ENCODE results near the gene ZNF487. TPM values are rescaled to one million over a fixed set of nuclear protein-coding genes. Genes with fewer than 3 reads are reported as not detected.

Gene ZNF487
- polyA plus RNA-seq, 1 donor from 2014 or later, result 11.8 TPM

DNA sequence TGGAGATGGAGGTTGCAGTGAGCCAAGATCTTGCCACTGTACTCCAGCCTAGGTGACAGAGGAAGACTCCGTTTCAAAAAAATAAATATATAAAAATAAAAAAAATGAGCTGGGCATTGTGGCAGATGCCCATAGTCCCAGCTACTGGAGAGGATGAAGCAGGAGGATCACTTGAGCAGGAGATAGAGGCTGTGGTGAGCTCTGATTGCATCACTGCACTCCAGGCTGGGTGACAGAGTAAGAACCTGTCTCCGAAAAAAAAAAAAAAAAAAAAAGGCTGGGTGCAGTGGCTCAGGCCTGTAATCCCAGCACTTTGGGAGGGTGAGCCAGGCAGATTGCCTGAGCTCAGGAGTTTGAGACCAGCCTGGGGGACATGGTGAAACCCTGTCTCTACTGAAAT lies 11.8 kb downstream of the ZNF487 start:
- Histone ChIP-seq H3K27ac (ENCODE audit: low read length) (no peak overlapping the region), H2AFZ (ENCODE audit: low read depth, low read length) (no peak overlapping the region), H3K36me3 (ENCODE audit: insufficient read depth, low read length) (no peaks in the 10 kb centered on the region), H3K4me2 (ENCODE audit: low read length) (no peak overlapping the region), H3K9ac (ENCODE audit: low read length) (no peak overlapping the region), H3K4me3 (ENCODE audit: low read length) (no peak overlapping the region), H3F3A (ENCODE audit: insufficient read depth, low read length, poor library complexity, severe bottlenecking) (no peaks in the 10 kb centered on the region), H3K9me2 (ENCODE audit: insufficient read depth, low read length) (no peaks in the 10 kb centered on the region), H3K27me3 (ENCODE audit: insufficient read depth, low read depth, low read length) (no peaks in the 10 kb centered on the region), H4K20me1 (ENCODE audit: insufficient read depth) (no peaks in the 10 kb centered on the region), H3K9me3 (ENCODE audit: low read length) (no peaks in the 10 kb centered on the region), H3K79me2 (replicated peaks; ENCODE audit: insufficient read depth, low read length) (no peaks in the 10 kb centered on the region)
- TF ChIP-seq EZH2 (IDR thresholded peaks at IDR 0.05; ENCODE audit: borderline replicate concordance, insufficient read depth, low read length, poor library complexity, severe bottlenecking), result no peak
- TF ChIP-seq, protein P1, sequence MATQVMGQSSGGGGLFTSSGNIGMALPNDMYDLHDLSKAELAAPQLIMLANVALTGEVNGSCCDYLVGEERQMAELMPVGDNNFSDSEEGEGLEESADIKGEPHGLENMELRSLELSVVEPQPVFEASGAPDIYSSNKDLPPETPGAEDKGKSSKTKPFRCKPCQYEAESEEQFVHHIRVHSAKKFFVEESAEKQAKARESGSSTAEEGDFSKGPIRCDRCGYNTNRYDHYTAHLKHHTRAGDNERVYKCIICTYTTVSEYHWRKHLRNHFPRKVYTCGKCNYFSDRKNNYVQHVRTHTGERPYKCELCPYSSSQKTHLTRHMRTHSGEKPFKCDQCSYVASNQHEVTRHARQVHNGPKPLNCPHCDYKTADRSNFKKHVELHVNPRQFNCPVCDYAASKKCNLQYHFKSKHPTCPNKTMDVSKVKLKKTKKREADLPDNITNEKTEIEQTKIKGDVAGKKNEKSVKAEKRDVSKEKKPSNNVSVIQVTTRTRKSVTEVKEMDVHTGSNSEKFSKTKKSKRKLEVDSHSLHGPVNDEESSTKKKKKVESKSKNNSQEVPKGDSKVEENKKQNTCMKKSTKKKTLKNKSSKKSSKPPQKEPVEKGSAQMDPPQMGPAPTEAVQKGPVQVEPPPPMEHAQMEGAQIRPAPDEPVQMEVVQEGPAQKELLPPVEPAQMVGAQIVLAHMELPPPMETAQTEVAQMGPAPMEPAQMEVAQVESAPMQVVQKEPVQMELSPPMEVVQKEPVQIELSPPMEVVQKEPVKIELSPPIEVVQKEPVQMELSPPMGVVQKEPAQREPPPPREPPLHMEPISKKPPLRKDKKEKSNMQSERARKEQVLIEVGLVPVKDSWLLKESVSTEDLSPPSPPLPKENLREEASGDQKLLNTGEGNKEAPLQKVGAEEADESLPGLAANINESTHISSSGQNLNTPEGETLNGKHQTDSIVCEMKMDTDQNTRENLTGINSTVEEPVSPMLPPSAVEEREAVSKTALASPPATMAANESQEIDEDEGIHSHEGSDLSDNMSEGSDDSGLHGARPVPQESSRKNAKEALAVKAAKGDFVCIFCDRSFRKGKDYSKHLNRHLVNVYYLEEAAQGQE (IDR thresholded peaks at IDR 0.05; ENCODE audit: borderline replicate concordance), result no peak
- no peak for TF ChIP-seq MXI1 (conservative IDR thresholded peaks at IDR 0.05; ENCODE audit: poor library complexity, severe bottlenecking)
- TF ChIP-seq, protein P2, sequence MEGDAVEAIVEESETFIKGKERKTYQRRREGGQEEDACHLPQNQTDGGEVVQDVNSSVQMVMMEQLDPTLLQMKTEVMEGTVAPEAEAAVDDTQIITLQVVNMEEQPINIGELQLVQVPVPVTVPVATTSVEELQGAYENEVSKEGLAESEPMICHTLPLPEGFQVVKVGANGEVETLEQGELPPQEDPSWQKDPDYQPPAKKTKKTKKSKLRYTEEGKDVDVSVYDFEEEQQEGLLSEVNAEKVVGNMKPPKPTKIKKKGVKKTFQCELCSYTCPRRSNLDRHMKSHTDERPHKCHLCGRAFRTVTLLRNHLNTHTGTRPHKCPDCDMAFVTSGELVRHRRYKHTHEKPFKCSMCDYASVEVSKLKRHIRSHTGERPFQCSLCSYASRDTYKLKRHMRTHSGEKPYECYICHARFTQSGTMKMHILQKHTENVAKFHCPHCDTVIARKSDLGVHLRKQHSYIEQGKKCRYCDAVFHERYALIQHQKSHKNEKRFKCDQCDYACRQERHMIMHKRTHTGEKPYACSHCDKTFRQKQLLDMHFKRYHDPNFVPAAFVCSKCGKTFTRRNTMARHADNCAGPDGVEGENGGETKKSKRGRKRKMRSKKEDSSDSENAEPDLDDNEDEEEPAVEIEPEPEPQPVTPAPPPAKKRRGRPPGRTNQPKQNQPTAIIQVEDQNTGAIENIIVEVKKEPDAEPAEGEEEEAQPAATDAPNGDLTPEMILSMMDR (IDR thresholded peaks at IDR 0.05; ENCODE audit: poor library complexity, severe bottlenecking), result no peak
- no peak for TF ChIP-seq POLR2AphosphoS5 (IDR thresholded peaks at IDR 0.05)
- no peak for TF ChIP-seq RAD21 (conservative IDR thresholded peaks at IDR 0.05)
- no peak for TF ChIP-seq EP300 (conservative IDR thresholded peaks at IDR 0.05; ENCODE audit: poor library complexity, severe bottlenecking)
- TF ChIP-seq TAF1 (IDR thresholded peaks at IDR 0.05; ENCODE audit: low read depth), result no peak
- no peak for TF ChIP-seq SMC3 (conservative IDR thresholded peaks at IDR 0.05; ENCODE audit: poor library complexity)

DNA sequence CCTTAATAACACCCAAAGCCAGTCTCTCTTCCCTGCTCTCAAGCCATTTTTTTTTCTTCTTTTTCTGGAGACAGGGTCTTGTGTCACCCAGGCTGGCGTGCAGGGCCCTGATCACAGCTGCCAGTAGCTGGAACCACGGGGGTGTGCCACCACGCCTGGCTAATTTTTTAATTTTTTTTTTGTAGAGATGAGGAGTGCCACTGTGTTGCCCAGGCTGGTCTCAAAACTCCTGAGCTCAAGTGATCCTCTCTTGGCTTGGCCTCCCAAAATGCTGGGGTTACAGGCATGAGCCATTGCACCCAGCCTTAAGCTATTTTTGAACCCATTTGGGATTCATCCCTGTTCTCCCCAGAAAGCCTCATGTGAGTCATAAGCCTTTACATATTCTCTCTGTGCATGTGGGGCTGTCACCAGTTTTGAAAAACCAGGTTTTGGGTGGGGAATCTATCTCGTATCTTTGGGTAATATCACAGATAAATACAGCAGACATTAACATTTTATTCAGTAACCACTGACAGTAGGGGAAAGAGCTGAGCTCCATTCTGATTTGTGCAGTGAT lies 15.5 kb downstream of the ZNF487 start:
- H3K9ac ChIP-seq (ENCODE audit: low read length), result no peak overlapping the region
- H3K9me2 ChIP-seq (ENCODE audit: insufficient read depth, low read length), result no peaks in the 10 kb centered on the region
- no peak overlapping the region for H3K27ac ChIP-seq (ENCODE audit: low read length)
- H2AFZ ChIP-seq (ENCODE audit: low read depth, low read length), result no peak overlapping the region
- H3K36me3 ChIP-seq (ENCODE audit: insufficient read depth, low read length), result no peaks in the 10 kb centered on the region
- no peaks in the 10 kb centered on the region for H3K9me3 ChIP-seq (ENCODE audit: low read length)
- H3K4me2 ChIP-seq (ENCODE audit: low read length), result no peak overlapping the region
- no peak for TF ChIP-seq RAD21 (conservative IDR thresholded peaks at IDR 0.05)
- TF ChIP-seq SMC3 (conservative IDR thresholded peaks at IDR 0.05; ENCODE audit: poor library complexity), result no peak
- TF ChIP-seq POLR2AphosphoS5 (IDR thresholded peaks at IDR 0.05), result no peak
- TF ChIP-seq, protein P2 (IDR thresholded peaks at IDR 0.05; ENCODE audit: poor library complexity, severe bottlenecking), result no peak
- no peak for TF ChIP-seq TAF1 (IDR thresholded peaks at IDR 0.05; ENCODE audit: low read depth)
- no peaks in the 10 kb centered on the region for H3F3A ChIP-seq (ENCODE audit: insufficient read depth, low read length, poor library complexity, severe bottlenecking)
- H3K4me3 ChIP-seq (ENCODE audit: low read length), result no peak overlapping the region
- no peaks in the 10 kb centered on the region for H3K27me3 ChIP-seq (ENCODE audit: insufficient read depth, low read depth, low read length)
- H3K79me2 ChIP-seq (replicated peaks; ENCODE audit: insufficient read depth, low read length), result no peaks in the 10 kb centered on the region
- no peaks in the 10 kb centered on the region for H4K20me1 ChIP-seq (ENCODE audit: insufficient read depth)

All from neural cell (in vitro differentiated cells).